GM18861 (cell line): ENCODE data around the gene SNAP25.

Source experiments
- ATAC-seq: cut with Tn5 transposase; IDR thresholded peaks from one replicate; pipeline ENCODE4 v1.9.1; 2021; ENCODE audit not compliant: unreplicated experiment

Gene SNAP25

DNA sequence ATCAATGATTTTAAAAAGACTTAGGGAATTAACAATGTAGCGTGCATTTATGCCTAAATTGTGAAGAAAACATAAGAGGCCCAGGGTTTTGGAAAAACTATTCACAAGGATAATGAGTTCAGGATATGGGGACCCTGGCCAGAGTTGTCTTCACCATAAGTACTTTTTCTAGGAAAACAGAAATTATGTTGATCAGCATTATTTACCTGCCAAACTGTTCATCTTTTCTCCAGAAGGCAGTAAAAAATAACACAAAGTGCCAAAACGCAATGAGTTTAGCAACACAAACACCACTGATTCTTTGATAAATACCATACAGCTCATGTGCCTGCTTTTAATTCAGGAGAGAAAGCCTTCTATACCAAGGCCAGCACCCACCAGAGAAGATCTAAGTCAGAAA, 43.1 kb downstream of the SNAP25 start:
- ATAC-seq = no peak

DNA sequence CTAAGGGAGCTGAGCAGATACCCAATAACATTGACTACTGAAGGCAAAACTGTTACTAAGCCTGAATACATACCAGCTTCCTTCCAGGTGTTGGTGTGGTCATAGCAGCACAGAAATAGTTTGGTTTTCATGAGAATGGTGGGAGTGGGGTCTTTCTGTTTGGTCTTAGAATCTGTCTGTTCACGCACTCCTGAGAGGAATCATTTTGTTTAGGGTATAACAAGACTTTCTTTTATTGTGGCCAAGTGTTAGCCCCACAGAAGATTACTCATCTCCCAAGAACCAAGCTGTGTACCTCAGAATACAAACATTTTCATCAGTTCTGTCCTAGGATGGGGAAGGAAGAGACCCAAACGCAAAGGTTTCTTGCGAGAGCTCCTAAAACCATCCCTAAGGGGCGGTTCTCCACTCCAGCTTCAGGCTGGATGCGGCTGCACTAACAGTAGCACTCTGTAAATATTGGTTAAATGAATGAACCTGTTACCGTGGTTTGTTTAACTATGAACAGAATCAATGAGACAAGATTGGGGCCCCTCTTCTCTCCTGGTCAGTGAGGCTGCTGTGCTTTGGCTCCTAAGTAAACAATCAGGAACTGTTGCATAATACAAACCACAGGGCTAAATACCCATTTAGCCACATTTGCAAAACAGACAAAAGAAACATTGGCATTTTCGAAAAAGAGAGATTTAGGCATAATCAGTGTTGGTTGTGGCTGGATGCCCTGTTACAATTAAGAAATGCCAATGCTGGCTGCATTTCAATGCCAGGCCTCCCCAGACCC, 44.9 kb downstream of the SNAP25 start:
- ATAC-seq = no peak

DNA sequence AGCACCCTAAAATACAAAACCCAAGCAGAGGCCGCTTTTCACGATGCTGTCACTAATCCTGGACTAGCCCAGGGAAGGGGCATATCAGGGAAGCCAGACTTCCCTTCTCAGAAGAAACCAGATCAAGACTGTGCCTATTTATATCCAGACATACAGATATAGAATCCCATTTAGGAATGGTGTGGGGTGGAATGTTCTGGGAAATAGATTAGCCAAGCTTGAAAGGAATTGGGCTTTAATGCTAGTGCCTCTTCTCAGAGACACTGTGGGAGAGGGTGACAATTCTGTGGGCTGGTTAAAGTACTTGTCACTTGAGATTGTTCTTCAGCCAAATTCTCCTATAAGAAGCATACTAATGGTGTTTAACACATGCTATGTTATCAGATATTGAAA, 45.5 kb downstream of the SNAP25 start:
- ATAC-seq = no peak

DNA sequence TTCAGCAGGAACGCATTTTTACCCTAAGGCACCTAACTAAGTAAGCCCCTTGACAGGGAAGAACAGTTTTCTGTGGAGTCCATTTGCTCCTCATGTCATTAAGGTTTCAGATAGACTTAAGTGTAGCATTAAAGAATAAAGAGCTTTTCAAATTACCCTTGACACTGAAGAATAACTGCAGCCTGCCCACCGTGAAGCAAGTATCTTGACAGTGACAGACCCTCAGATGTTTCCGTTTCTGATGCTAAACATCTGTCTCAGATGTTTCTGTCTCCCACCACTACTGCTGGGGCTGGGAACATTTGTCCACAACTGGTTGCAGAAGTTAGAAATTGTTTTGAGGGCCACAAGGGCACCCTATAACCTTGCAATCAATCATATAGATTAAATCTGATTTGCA, 50.0 kb downstream of the SNAP25 start:
- ATAC-seq = no peak

DNA sequence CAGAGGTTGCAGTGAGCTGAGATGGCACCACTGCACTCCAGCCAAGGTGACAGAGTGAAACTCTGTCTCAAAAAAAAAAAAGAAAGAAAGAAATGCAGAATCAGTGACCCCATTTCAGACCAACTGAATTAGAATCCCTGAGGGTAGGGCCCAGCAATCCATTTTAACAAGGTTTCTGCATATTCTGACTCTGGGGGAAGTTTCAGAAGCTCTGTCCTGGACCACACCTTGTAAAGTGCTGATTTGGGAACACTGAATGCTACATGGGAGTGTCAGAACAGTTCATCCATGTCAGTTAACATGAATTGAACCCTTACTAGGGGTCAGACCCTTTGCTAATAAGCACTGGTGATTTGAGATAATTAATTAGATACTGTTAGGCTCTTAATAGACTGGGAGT, 52.0 kb downstream of the SNAP25 start:
- no peak for ATAC-seq

DNA sequence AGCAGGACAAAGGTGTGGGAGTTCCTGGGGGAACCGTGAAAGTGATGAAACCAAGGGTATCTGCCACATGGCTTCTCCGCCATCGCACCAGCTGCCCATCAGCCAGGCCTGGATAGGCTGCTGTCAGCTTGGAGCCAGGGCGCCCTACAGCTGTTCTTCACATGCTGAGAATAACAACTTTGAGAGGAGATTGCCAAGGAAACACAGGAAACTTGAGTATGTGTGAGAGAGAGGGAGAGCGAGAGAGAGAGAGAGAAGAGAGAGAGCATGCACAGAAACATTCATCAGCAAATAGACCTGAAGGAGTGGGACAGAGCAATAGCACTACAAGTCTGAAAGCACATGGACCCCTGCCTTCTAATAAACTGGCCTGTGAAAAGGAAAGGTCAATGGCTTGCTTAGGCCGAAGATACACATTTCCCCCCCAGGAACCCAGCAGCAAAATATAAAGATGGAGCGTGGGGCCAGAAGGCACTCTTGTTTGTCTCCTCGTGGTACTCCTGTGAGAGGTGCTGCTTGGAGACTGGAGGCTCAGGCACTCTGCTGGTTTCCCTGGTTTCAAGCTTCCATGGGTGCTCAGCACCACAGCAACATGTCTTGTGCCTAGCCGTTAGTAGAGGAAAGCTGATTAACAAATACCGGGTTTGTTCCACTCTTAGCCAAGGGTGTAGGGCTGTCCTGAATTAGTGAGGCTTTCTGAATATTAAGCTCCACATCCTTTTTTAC, 53.0 kb downstream of the SNAP25 start:
- ATAC-seq = no peak

DNA sequence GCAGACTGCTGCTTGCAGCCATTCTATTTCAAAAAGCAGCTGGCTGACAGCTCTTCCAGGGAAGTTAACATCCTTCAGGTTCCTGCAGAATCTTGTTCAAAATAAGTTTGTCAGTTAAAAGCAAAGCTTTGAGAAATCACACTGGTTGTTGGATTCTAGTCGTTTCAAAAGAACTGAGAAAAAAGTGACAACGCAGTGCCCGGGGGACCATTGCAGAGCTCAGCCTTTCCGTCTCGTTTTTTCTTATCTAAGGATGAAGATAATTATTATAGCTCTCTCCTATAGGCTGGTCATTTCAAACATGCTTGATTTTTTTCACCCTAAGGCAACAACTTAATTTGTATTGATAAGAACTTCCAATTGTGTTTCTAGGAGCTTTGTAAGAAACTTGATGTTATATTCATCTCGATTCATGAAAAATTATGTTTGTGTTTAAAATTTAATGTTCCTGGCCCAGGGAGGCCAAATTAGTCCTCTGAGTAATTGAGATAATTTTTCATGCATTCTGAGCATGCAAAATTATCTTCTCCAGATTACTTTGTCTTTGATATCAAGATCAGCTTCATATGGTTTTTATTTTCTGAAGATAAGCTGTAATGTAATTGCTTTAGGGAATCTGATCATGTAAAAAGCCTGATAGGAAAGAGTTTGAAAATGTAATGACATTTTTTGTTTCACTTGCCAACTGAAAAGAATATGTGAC, 58.4 kb downstream of the SNAP25 start:
- no peak for ATAC-seq

DNA sequence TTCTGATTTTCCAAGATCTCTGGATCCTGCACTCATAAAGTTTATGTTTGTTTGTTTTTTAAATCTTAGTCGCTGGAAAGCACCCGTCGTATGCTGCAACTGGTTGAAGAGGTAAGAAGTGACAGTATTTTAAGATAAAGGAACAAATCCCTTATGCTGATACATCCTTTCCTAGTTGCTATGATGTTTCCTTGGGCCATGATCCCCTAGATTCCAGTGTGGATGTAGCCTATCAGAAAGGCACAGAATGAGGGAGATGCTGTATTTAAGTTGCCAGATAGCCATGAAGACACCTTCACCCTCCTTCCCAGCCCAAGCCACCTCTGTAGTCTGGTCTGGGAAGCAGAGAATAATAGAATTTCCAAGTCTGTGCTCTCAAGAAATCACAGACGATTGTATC, 59.0 kb downstream of the SNAP25 start:
- no peak for ATAC-seq

DNA sequence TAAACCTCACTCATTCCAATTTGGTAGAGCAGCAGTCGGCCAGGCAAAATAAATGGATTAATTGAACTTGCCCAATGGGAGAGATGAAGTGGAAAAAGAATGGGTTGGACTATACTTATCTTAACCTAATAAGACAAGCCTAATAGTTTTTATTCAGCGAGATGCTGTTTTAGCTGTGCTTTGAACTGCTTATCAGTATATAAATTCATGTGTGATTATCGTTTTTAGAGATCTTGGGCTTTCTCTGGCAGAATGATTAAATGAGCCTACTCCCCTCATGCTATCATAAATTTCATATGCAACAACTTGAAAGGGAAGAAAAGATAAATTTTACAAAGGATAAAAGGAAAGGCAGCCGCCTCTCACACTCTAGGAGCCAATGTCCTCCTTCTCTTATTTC, 59.8 kb downstream of the SNAP25 start:
- ATAC-seq = no peak

DNA sequence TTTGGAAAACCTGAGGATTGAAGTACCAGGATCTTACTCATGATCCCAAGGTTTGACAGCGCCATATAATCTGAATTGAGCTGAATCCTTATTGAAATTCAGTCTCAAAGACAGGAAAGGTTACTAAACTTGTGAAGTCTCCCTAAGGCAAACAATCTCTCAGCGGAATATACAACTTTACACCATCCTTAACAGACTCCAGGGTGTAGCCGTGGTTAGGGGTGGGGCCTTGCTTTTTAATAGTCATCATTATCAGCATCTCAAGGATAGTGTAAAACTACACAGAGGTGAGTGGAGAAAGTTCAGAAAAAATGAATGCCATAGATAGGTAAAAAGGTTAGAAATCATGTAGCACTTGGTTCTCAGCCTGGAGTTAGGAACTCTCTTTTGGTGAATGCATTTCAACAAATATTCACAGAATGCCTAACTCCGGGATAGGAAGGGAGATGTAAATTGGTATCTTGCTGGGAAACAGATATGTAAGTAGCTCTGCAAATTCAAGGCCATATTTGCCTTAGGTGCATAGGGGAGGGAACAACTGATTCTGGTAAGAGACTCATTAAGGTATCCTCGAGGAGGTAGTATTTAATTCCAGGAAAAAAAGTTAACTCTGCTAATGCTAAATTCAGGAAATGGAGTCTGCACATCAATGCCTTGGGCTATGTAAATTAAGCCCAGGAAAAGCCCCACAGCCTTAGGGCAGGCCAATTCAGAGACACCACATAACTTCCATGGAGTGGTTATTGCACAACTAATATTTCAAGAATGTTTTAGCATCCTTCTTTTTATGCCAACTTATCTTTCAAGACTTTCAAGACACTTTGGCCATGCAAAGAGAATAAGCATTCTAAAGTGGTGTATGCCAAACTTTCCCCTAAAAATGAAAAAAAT, 61.6 kb downstream of the SNAP25 start:
- no peak for ATAC-seq

DNA sequence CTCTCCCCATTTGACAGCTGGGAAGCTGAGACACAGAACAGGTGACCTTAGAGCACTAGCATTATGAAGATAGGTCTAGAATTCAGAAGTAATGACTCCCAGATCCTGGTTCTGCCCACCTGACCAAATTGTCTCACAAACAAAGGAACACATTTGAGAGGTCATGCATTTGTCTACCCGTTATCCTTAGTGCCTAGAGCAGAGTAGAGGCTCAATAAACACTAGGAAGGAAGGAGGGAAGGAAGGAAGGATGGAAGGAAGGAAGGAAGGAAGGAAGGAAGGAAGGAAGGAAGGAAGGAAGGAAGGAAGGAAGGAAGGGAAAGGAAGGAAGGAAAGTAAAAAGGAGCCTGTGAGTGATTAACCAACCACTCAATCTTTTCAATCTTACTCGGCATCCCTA, 63.3 kb downstream of the SNAP25 start:
- ATAC-seq = no peak

DNA sequence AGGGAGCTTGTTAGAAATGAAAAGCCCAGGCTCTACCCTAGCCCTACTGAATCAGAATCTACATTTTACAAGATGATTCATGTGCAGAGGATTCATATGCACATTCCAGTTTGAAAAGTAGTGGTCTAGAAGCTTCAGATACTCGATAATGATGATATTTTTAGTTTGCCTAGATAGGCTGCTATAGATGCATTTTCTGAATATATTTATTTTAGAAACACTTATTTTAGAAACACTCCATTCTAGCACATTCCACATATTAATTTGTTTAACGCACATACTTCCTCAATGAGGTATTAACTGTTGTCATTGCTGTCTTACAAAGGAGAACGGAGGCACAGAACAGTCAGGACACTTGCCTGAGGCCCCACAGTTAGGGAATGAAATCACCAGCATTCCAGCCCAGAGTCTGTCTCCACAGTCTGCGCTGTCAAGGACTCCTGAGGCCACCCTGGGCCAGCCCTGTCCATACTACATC, 64.4 kb downstream of the SNAP25 start:
- ATAC-seq = no peak

DNA sequence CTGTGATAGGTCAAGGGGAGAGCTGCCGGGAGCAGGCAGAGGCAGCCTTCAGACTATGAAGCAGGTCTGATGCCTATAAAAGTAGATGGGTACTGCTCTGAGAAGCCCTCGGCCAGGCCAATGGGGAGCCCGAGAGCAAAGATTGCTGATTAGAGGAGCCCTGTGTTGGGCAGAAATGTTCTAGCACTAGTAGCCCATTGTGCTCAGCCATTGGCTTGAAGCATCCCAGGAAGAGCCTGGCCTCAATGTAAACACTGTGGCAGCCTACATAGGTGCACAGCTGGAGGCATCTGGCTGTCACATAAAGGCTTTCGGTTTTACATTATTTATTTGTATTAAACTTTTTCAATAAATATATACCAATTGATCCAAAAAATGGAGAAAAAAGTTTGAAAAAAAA, 67.7 kb downstream of the SNAP25 start:
- ATAC-seq = no peak

DNA sequence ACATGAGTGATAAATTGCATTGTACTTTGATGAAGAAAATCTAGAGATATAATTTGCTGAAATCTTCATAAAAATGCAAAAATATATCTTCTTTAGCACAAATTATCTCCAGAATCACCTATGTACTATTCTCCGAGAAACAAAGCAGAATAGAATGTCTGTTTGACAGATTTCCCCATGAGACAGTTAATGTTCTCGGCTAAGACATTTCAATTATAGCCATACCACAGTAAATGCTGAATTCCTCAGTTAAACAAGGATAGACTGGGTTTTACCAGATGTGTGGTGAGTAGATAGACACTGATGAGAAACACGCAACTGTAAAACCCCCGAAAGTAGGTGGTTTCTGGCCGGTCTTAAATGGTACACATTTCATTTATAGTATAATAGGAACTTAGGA, 69.8 kb downstream of the SNAP25 start:
- no peak for ATAC-seq

DNA sequence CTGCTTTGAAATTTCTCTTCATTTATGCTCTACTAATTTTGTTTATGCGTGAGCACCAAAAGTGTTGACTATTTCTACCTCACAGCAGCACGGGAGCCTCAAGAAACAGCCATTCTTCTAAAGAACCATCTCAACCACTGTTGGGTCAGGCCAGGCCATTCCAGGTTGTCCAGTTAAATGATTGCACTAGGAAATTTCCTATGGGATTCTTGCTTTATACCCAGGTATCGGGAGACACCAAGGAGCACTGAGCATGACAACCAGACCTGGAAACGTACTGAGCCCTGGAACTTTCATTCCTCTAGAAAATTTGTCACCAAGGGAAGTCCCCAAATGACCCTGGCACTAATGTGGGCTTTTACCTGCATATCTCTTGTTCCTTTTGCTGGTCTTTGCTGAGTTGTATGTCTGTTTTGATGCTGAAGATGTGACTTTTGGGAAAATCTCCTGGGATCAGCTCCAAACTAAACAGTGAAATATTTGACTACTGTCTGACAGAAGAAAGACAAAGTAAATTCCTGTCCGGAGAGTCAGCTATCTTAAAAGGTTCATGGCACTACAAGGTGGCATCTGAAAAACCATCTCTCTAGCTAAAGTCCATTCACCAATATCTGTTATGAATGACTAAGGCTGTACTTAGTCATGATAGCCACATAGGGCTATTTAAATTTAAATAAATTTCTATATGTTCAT, 70.5 kb downstream of the SNAP25 start:
- ATAC-seq = no peak

DNA sequence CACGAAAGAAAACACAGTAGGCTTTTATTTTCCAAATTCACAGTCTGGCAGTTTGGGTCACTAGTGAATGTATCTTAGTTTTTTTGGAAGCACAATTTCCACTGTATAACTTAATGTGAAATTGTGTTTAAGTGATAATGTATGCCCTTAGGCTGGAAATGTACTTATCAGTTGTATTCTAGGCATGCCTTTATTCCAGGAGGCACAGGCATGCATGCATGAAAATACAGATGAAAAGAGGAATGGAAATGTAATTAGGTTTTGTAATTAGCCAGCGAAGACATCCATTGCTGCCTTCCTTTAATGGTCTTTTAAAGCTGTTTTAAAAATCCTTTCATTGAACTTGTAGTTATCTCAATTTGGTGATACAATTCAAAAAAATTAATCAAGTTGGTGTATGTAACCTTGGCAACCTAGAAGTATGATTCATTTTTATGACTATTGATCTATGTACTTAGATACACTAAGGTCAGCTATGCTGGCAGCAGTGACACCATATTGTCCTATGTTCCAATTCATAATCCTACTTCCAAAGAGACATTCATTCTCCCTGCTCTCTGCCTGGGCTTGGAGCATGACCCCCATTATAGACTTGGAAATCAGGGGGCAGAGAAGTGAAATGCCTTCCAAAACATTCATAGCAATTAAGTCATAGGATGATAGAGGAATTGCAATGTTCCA, 73.1 kb downstream of the SNAP25 start:
- no peak for ATAC-seq

DNA sequence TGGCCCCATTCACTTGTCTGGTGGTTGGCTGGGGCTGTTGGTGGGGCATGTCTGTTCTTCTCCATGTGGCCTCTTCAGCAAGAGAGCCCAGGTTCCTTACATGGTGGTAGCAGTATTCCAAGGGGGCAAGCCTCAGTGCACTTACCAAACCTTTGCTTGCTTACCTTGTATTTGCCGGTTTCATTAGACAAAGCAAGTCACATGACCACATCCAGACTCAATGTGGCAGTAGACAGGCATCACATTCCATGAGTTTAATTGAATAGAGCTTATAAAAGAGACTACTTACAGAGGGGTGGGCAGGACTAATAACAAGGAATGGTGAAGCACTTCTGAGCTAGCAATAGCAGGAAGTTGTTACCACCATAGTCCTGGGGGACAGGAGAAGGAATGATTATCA, 78.6 kb downstream of the SNAP25 start:
- no peak for ATAC-seq

DNA sequence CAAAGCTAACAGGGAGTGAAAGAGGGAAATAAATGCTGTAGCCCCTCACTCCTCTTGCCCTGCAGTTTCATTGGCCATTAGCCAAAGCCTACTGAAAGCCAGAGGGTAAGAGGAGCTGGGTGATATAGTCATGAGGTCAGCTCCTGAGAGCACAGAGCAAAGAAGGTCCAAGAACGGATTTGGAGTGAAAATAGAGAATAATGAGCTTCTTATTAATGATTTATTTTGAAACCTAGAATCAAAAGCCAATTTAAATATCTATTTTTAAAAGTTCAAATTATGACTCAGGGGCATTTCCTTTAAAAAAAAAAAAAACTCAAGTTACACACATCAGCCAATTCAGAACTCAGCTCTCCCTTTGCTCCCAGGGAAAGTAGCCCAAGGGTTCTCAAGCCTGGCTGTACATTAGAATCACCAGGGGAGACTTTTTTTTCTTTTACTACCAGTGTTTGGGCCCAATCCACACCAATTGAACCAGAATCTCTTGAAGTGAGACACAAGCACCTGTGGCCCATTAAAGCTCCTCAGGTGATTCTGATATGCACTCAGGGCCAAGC, 79.1 kb downstream of the SNAP25 start:
- no peak for ATAC-seq
